MCF 10A (cell line): ENCODE data around the gene SERPINA12. TPM values are rescaled to one million over a fixed set of nuclear protein-coding genes. Genes with fewer than 3 reads are reported as not detected.

Source experiments
- BruUV-seq: library from RNA; stranded (reverse); fragments of 400-500 nt; replicated peaks from 2 replicates; lab custom pipeline; 2021; lab: Mats Ljungman, UMichigan
- CTCF ChIA-PET: fragments of 300-600 bp; sonication (Branson Sonifier 250); formaldehyde crosslinking; extraction: SDS; loops from one replicate; lab custom pipeline; 2021; ENCODE audit warnings: antibody characterized with exemption, inconsistent platforms; lab: Yijun Ruan, JAX
- POLR2A ChIA-PET: fragments of 300-600, 350-650 bp; sonication (Branson Sonifier 250); formaldehyde crosslinking; extraction: SDS; loops from one replicate; lab custom pipeline; 2020; ENCODE audit warnings: antibody characterized with exemption, inconsistent platforms; lab: Yijun Ruan, JAX
- DNase-seq: peaks from one replicate; pipeline ENCODE4 v3.0.0-alpha.2; 2018; ENCODE audit not compliant: unreplicated experiment
- H3K27ac Mint-ChIP-seq: one replicate; pipeline ENCODE4 v1.8.0; 2022; ENCODE audit warnings: mild to moderate bottlenecking, low read depth, mixed read lengths; ENCODE audit not compliant: unreplicated experiment
- H3K27me3 Mint-ChIP-seq: one replicate; pipeline ENCODE4 v1.8.0; 2022; ENCODE audit warnings: mixed read lengths; ENCODE audit not compliant: insufficient read depth, unreplicated experiment
- H3K36me3 Mint-ChIP-seq: one replicate; pipeline ENCODE4 v1.8.0; 2022; ENCODE audit warnings: mild to moderate bottlenecking, moderate library complexity, mixed read lengths; ENCODE audit not compliant: insufficient read depth, unreplicated experiment
- H3K4me1 Mint-ChIP-seq: one replicate; pipeline ENCODE4 v1.8.0; 2022; ENCODE audit warnings: mixed read lengths; ENCODE audit not compliant: insufficient read depth, unreplicated experiment
- H3K4me3 Mint-ChIP-seq: one replicate; pipeline ENCODE4 v1.8.0; 2022; ENCODE audit warnings: mild to moderate bottlenecking, moderate library complexity, mixed read lengths; ENCODE audit not compliant: unreplicated experiment
- H3K9me3 Mint-ChIP-seq: one replicate; pipeline ENCODE4 v1.8.0; 2022; ENCODE audit warnings: mixed read lengths; ENCODE audit not compliant: unreplicated experiment
- CTCF ChIP-seq: fragments of 200-600 bp; IDR thresholded peaks from one replicate; pipeline ENCODE4 v1.8.0; 2022; ENCODE audit warnings: antibody characterized with exemption, mild to moderate bottlenecking; ENCODE audit not compliant: unreplicated experiment
- intact Hi-C: fragments of 100-400 bp; cut with micrococcal nuclease; formaldehyde crosslinking; loops from 2 replicates; pipeline ENCODE4 v1.14.1; 2022
- total RNA-seq: library from RNA; stranded (reverse); gene quantifications from 2 replicates; pipeline ENCODE4 v1.2.3, GENCODE V29; 2022

SERPINA12 gene
- total RNA-seq, 1 experiment from 2014 or later: not detected

GRCh38 chr14:94473666-94474410 lies 35.4 kb downstream of the SERPINA12 start:
- no TSS peak for BruUV-seq
- no peaks in the 10 kb centered on the region for H3K36me3 Mint-ChIP-seq
- H3K9me3 Mint-ChIP-seq: peaks cover 6% of the 10 kb centered on the region
- peaks cover 17% of the 10 kb centered on the region for H3K27me3 Mint-ChIP-seq
- intact Hi-C loops: no loop called here
- TF ChIP-seq CTCF: no peak
- ChIA-PET CTCF (interaction anchor here (0.7 to 1.4 kb wide), 2 partner anchors 12 to 19 kb away, joined by 4 to 5 read pairs; no protein-coding TSS in a partner anchor), POLR2A (no interaction called here)
- no peak overlapping the region for H3K27ac Mint-ChIP-seq
- H3K4me1 Mint-ChIP-seq: no peaks in the 10 kb centered on the region
- H3K4me3 Mint-ChIP-seq: no peak overlapping the region
- DNase-seq: peak; percentile 18

- Mint-ChIP-seq H3K27me3 (peaks cover 25% of the 10 kb centered on the region), H3K4me3 (no peak overlapping the region), H3K9me3 (no peaks in the 10 kb centered on the region), H3K4me1 (no peaks in the 10 kb centered on the region), H3K36me3 (no peaks in the 10 kb centered on the region), H3K27ac (no peak overlapping the region)
- BruUV-seq: no TSS peak
- DNase-seq: no peak
- ChIA-PET POLR2A (interaction anchor here (0.6 kb wide), 1 partner anchor 292 kb away, joined by 3 read pairs; no protein-coding TSS in a partner anchor), CTCF (interaction anchor here (0.6 to 1.4 kb wide), 3 partner anchors 13 to 297 kb away, joined by 3 to 4 read pairs (median 3); no protein-coding TSS in a partner anchor)
- intact Hi-C loops: no loop called here
- TF ChIP-seq CTCF: no peak
Observed at GRCh38 chr14:94472842-94473241, 36.4 kb downstream of the SERPINA12 start.

GRCh38 chr14:94471045-94471444 lies 38.2 kb downstream of the SERPINA12 start:
- ChIA-PET CTCF (interaction anchor here (1.1 kb wide), 1 partner anchor 16 kb away, joined by 3 read pairs; no protein-coding TSS in a partner anchor), POLR2A (no interaction called here)
- intact Hi-C loops: no loop called here
- no peaks in the 10 kb centered on the region for H3K9me3 Mint-ChIP-seq
- no TSS peak for BruUV-seq
- peaks cover 4% of the 10 kb centered on the region for H3K4me1 Mint-ChIP-seq
- no peak overlapping the region for H3K27ac Mint-ChIP-seq
- H3K4me3 Mint-ChIP-seq: no peak overlapping the region
- no peak for TF ChIP-seq CTCF
- H3K27me3 Mint-ChIP-seq: peaks cover 34% of the 10 kb centered on the region
- no peaks in the 10 kb centered on the region for H3K36me3 Mint-ChIP-seq
- DNase-seq: no peak

GRCh38 chr14:94470311-94470710 lies 39.0 kb downstream of the SERPINA12 start:
- H3K36me3 Mint-ChIP-seq: no peaks in the 10 kb centered on the region
- peaks cover 9% of the 10 kb centered on the region for H3K4me1 Mint-ChIP-seq
- DNase-seq: no peak
- BruUV-seq: no TSS peak
- peaks cover 34% of the 10 kb centered on the region for H3K27me3 Mint-ChIP-seq
- H3K27ac Mint-ChIP-seq: no peak overlapping the region
- no peak overlapping the region for H3K4me3 Mint-ChIP-seq
- ChIA-PET POLR2A (no interaction called here), CTCF (interaction anchor here (0.5 to 0.6 kb wide), 2 partner anchors 256 to 390 kb away, joined by 3 to 4 read pairs; no protein-coding TSS in a partner anchor)
- intact Hi-C loops: no loop called here
- no peaks in the 10 kb centered on the region for H3K9me3 Mint-ChIP-seq
- TF ChIP-seq CTCF: no peak
